Neural progenitor cell (in vitro differentiated cells): ENCODE measurements around the gene SGSM2.

Experiments
- EZH2 ChIP-seq: fragments of 200-600 bp; sonication (generic); IDR thresholded peaks from 2 replicates; pipeline ENCODE4 v1.6.1; 2017; ENCODE audit warnings: antibody characterized with exemption, mild to moderate bottlenecking, moderate library complexity
- TF ChIP-seq, protein P1 (sequence below): fragments of 200-600 bp; sonication (generic); IDR thresholded peaks from 2 replicates; pipeline ENCODE4 v1.5.1; 2017; ENCODE audit warnings: antibody characterized with exemption, mild to moderate bottlenecking

DNA sequence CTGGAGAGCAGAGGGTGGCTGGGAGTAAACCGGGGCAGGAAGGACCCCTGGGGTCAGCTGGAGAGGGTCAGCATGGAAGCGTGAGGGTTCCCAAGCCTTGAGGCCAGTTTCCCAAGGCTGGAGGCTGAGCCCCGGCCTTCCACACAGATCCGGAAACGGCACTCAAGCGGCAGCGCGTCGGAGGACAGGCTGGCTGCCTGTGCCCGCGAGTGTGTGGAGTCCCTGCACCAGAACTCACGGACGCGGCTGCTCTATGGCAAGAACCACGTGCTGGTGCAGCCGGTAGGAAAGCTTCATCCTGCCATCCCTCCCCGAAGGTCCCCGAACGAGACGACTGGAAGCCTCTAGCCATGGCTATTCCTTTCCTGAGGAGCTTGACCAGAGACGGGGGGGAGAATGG is 26.0 kb downstream of the SGSM2 start:
- TF ChIP-seq, protein P1, sequence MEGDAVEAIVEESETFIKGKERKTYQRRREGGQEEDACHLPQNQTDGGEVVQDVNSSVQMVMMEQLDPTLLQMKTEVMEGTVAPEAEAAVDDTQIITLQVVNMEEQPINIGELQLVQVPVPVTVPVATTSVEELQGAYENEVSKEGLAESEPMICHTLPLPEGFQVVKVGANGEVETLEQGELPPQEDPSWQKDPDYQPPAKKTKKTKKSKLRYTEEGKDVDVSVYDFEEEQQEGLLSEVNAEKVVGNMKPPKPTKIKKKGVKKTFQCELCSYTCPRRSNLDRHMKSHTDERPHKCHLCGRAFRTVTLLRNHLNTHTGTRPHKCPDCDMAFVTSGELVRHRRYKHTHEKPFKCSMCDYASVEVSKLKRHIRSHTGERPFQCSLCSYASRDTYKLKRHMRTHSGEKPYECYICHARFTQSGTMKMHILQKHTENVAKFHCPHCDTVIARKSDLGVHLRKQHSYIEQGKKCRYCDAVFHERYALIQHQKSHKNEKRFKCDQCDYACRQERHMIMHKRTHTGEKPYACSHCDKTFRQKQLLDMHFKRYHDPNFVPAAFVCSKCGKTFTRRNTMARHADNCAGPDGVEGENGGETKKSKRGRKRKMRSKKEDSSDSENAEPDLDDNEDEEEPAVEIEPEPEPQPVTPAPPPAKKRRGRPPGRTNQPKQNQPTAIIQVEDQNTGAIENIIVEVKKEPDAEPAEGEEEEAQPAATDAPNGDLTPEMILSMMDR, result no peak
- TF ChIP-seq EZH2, result no peak
